GM12878 (cell line): ENCODE results near the gene TMC4. TPM values are rescaled to one million over a fixed set of nuclear protein-coding genes. Genes with fewer than 3 reads are reported as not detected.

Source experiments
- ATAC-seq: fragments of 200-7000 bp; cut with Tn5 transposase; 3 replicates; pipeline ENCODE4 v1.9.1; 2020; ENCODE audit warnings: mild to moderate bottlenecking, moderate library complexity
- BruUV-seq: library from RNA; stranded (reverse); fragments of 400-500 nt; replicated peaks from 2 replicates; lab custom pipeline; 2021; lab: Mats Ljungman, UMichigan
- CTCF ChIA-PET: fragments of 300-600 bp; sonication (Branson Sonifier 250); formaldehyde crosslinking; extraction: SDS; loops from one replicate; lab custom pipeline; 2021; ENCODE audit warnings: inconsistent platforms; lab: Yijun Ruan, JAX
- POLR2A ChIA-PET: fragments of 350-600 bp; formaldehyde crosslinking; extraction: SDS; loops from one replicate; lab custom pipeline; 2021; ENCODE audit warnings: inconsistent platforms; lab: Charles Lee
- RAD21 ChIA-PET: fragments of 300-600 bp; sonication (Branson Sonifier 250); formaldehyde crosslinking; loops from one replicate; lab custom pipeline; 2023; ENCODE audit warnings: antibody characterized with exemption; ENCODE audit not compliant: unreplicated experiment; lab: Charles Lee
- SMC1A ChIA-PET: fragments of 300-600 bp; sonication (Branson Sonifier 250); formaldehyde crosslinking; loops from one replicate; lab custom pipeline; 2023; ENCODE audit not compliant: unreplicated experiment, uncharacterized antibody; lab: Charles Lee
- DNase-seq: peaks from one replicate; pipeline ENCODE4 v3.0.0-alpha.2; 2011; ENCODE audit warnings: low read depth, low spot score
- FAIRE-seq: peaks from 3 replicates; lab custom pipeline; 2011; peaks lifted over from hg19 to GRCh38; lab: Jason Lieb, UNC
- H2AFZ ChIP-seq: 2 replicates; pipeline ENCODE4 v1.6.0; 2011; ENCODE audit warnings: low read depth, low read length, control low read depth; ENCODE audit not compliant: control insufficient read depth
- H3K27ac ChIP-seq: 2 replicates; pipeline ENCODE4 v1.5.1; 2011; ENCODE audit warnings: control low read depth; ENCODE audit not compliant: control insufficient read depth, insufficient read depth
- H3K27me3 ChIP-seq, 2 experiments: replicated peaks in 1 of 2; 2 replicates each; pipeline versions ENCODE4 v1.6.0 to v1.6.1; 2011; ENCODE audit warnings: low read length in 1 of 2; ENCODE audit not compliant: control insufficient read depth in 2 of 2, insufficient read depth in 2 of 2
- H3K36me3 ChIP-seq, 2 experiments: 2 replicates each; pipeline ENCODE4 v1.5.1; 2011; ENCODE audit warnings: low read length in 1 of 2; ENCODE audit not compliant: control insufficient read depth in 2 of 2, insufficient read depth in 2 of 2
- H3K4me1 ChIP-seq: 2 replicates; pipeline ENCODE4 v1.6.1; 2011; ENCODE audit warnings: mild to moderate bottlenecking, low read length, moderate library complexity, mixed read lengths; ENCODE audit not compliant: control insufficient read depth, insufficient read depth
- H3K4me2 ChIP-seq: 2 replicates; pipeline ENCODE4 v1.6.0; 2011; ENCODE audit warnings: control low read depth; ENCODE audit not compliant: control insufficient read depth, insufficient read depth
- H3K4me3 ChIP-seq: fragments of 200-600 bp; sonication (generic); 2 replicates; pipeline ENCODE4 v1.5.1; 2016
- H3K79me2 ChIP-seq: 2 replicates; pipeline ENCODE4 v1.6.0; 2011; ENCODE audit warnings: low read length; ENCODE audit not compliant: control insufficient read depth, insufficient read depth
- H3K9ac ChIP-seq: 2 replicates; pipeline ENCODE4 v1.8.0; 2011; ENCODE audit warnings: low read length, control low read depth, mixed read lengths; ENCODE audit not compliant: control insufficient read depth, insufficient read depth
- H3K9me3 ChIP-seq: replicated peaks from 3 replicates; pipeline ENCODE4 v1.5.1; 2011; ENCODE audit warnings: mild to moderate bottlenecking, low read length; ENCODE audit not compliant: control insufficient read depth, insufficient read depth
- H4K20me1 ChIP-seq: 2 replicates; pipeline ENCODE4 v1.6.0; 2011; ENCODE audit not compliant: control insufficient read depth, insufficient read depth
- BCL11A ChIP-seq: IDR thresholded peaks from 2 replicates; pipeline ENCODE4 v1.6.1; 2011; ENCODE audit warnings: low read depth, low read length
- CHD1 ChIP-seq: IDR thresholded peaks from 2 replicates; pipeline ENCODE4 v1.6.1; 2012; ENCODE audit warnings: low read depth, low read length, improper control_type of control experiment
- EED ChIP-seq: sonication (generic); IDR thresholded peaks from 2 replicates; pipeline ENCODE4 v1.6.1; 2016; ENCODE audit warnings: antibody characterized with exemption, low read depth
- EGR1 ChIP-seq, 2 experiments: IDR thresholded peaks; 1 replicate in 1 of 2; 2 replicates in 1 of 2; pipeline ENCODE4 v1.6.1; 2011 to 2012; ENCODE audit warnings: low read depth in 2 of 2, low read length in 2 of 2, borderline replicate concordance in 1 of 2, mild to moderate bottlenecking in 1 of 2, moderate library complexity in 1 of 2
- GABPA ChIP-seq: IDR thresholded peaks from 2 replicates; pipeline ENCODE4 v1.6.1; 2014; ENCODE audit warnings: antibody characterized with exemption, low read depth, mild to moderate bottlenecking, inconsistent platforms
- POLR2A ChIP-seq: IDR thresholded peaks from 2 replicates; pipeline ENCODE4 v1.6.1; 2011; ENCODE audit warnings: low read depth, mild to moderate bottlenecking, low read length
- POLR2AphosphoS5 ChIP-seq: IDR thresholded peaks from 2 replicates; pipeline ENCODE4 v1.6.1; 2011; ENCODE audit warnings: mild to moderate bottlenecking, low read length, inconsistent platforms
- RAD51 ChIP-seq: fragments of 450-650 bp; IDR thresholded peaks from 2 replicates; pipeline ENCODE4 v1.6.1; 2016; ENCODE audit warnings: moderate library complexity, mild to moderate bottlenecking, inconsistent platforms
- RUNX3 ChIP-seq: IDR thresholded peaks from 2 replicates; pipeline ENCODE4 v1.6.1; 2012; ENCODE audit warnings: low read length, inconsistent platforms
- SPI1 ChIP-seq: IDR thresholded peaks from 2 replicates; pipeline ENCODE4 v1.6.1; 2011; ENCODE audit warnings: low read depth, mild to moderate bottlenecking, low read length, moderate library complexity, borderline replicate concordance; ENCODE audit not compliant: insufficient read depth
- SRF ChIP-seq, 2 experiments: IDR thresholded peaks; 2 replicates each; pipeline ENCODE4 v1.6.1; 2011; ENCODE audit warnings: low read depth in 2 of 2, low read length in 2 of 2, mild to moderate bottlenecking in 1 of 2, moderate library complexity in 1 of 2
- TAF1 ChIP-seq: IDR thresholded peaks from 2 replicates; pipeline ENCODE4 v1.6.1; 2011; ENCODE audit warnings: mild to moderate bottlenecking, low read depth, low read length, borderline replicate concordance
- TCF7 ChIP-seq: IDR thresholded peaks from 2 replicates; pipeline ENCODE4 v1.6.1; 2014; ENCODE audit warnings: antibody characterized with exemption, borderline replicate concordance
- WGBS: methylation state at CpG from one replicate; pipeline ENCODE4 v1.1.6; 2016; ENCODE audit warnings: low lambda C conversion rate; ENCODE audit not compliant: insufficient replicate concordance, insufficient coverage; ENCODE audit errors: missing lambda C conversion rate; 5-methylcytosine and 5-hydroxymethylcytosine counted together
- in situ Hi-C: fragments of 300-500 bp; cut with MboI; formaldehyde crosslinking; loops from 9 replicates; pipeline ENCODE4 v1.14.3; 2018; ENCODE audit warnings: mixed read lengths
- intact Hi-C: fragments of 100-400 bp; cut with micrococcal nuclease; formaldehyde crosslinking; loops from one replicate; pipeline ENCODE4 v1.14.2; 2022; ENCODE audit not compliant: unreplicated experiment
- polyA plus RNA-seq, 11 experiments: library from polyadenylated mRNA; depleted of rRNA in 4 of 11; unstranded in 6 of 11; stranded (reverse) in 5 of 11; fragments of >200 nt; fragmentation: Nextera tagmentation in 4 of 11; fragmentation: Illumina TruSeq in 1 of 11; extraction: Ambion mirVana in 4 of 11; extraction: Trizol in 1 of 11; gene quantifications; 1 replicate in 1 of 11; 2 replicates in 10 of 11; pipeline versions ENCODE4 v1.2.1 to v1.2.3, GENCODE V29; 2011 to 2016; ENCODE audit warnings: inconsistent platforms in 2 of 11, missing spikeins in 2 of 11, low read depth in 1 of 11
- total RNA-seq, 4 experiments: library from RNA; depleted of rRNA in 3 of 4; stranded (reverse); fragments of >200 nt in 3 of 4; fragmentation: Illumina TruSeq in 1 of 4; extraction: Trizol in 1 of 4; gene quantifications; 2 replicates each; pipeline versions ENCODE4 v1.2.1 to v1.2.3, GENCODE V29; 2013 to 2021
- TF ChIP-seq, protein P1 (sequence below): IDR thresholded peaks from 2 replicates; pipeline ENCODE4 v1.6.1; 2011; ENCODE audit warnings: borderline replicate concordance, low read depth, mild to moderate bottlenecking, moderate library complexity, mixed read lengths, low read length; ENCODE audit not compliant: insufficient read depth; ENCODE audit errors: extremely low read length

Gene TMC4
- total and polyA plus RNA-seq, 10 of the 15 experiments (the other 5 are each of a cell fraction or from before 2014, with no cell fraction given), result 0.33 to 0.83 (median 0.74) TPM; not detected in 7

DNA sequence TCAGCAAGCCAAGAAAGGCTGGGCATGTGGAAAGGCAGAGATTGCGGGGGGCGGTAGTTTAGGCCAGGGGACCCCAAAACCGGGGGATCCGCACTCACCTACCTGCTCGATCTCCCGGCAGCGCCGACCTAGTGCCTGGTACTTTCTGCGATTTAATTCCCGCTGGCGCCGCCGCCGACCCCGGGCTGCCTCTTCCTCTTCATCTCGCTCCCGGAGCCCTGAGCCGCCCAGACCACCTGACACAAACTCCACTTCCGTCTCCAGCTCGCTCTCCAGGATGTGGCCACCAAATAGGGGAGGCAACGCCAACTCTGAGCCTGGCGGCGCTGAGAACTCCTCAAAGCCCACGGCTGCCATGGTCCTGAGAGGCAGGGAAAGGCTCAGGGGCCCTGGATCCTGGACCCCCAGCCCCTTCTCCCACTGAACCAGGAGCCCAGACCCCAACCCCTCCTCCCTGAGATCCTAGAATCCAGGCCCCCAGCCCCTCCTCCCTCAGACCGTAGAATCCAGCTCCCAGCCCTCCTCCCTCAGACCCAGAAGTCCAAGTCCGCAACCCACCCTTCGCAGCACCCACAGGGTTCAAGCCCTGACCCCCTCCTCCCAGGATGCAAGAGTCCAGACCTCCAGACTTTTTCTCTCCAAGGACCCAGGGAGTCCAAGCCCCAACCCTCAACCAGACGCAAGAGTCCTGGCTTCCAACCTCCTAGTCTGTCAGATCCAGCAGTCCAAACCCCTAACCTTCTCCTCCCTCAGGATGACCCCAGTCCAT lies 58.4 kb downstream of the TMC4 start:
- H3K27ac ChIP-seq, result peak overlapping the region; percentile 79
- peaks cover 29% of the 10 kb centered on the region for H3K79me2 ChIP-seq
- intact Hi-C loops, result no loop called here
- H2AFZ ChIP-seq, result peak overlapping the region; percentile 95
- FAIRE-seq (peak; percentile 91), DNase-seq (no peak), ATAC-seq (peak; percentile 81)
- peaks cover 10% of the 10 kb centered on the region for H3K4me1 ChIP-seq
- peak overlapping the region; percentile 93 for H3K9ac ChIP-seq
- H3K4me2 ChIP-seq, result peak overlapping the region; percentile 82
- SMC1A ChIA-PET, result interaction anchor here (0.9 to 1.4 kb wide), 2 partner anchors 12 to 23 kb away, joined by 3 to 6 read pairs; partner anchors contain the start of genes CNOT3 and NDUFA3
- H3K9me3 ChIP-seq, result no peaks in the 10 kb centered on the region
- WGBS, result 2% methylated on average over 28 of the region's 28 CpGs
- H3K36me3 ChIP-seq, result peaks cover 7 to 17% of the 10 kb centered on the region in 2 experiments; a peak in 3 of 4 replicates
- no peaks in the 10 kb centered on the region for H4K20me1 ChIP-seq
- in situ Hi-C loops, result no loop called here
- CTCF ChIA-PET, result interaction anchor here (1.7 kb wide), 1 partner anchor 277 kb away, joined by 4 read pairs; no protein-coding TSS in a partner anchor
- peak overlapping the region; percentile 95 for H3K4me3 ChIP-seq
- POLR2A ChIA-PET, result interaction anchor here (0.6 to 2.6 kb wide), 5 partner anchors 11 to 83 kb away, joined by 3 to 25 read pairs (median 4); partner anchors contain the start of genes CNOT3, LENG1 and MBOAT7
- no peaks in the 10 kb centered on the region for H3K27me3 ChIP-seq
- no TSS peak for BruUV-seq
- RAD21 ChIA-PET, result interaction anchor here (1.2 to 2.9 kb wide), 2 partner anchors 13 to 23 kb away, joined by 3 to 19 read pairs; partner anchors contain the start of gene CNOT3
- TF ChIP-seq TAF1 (peak; percentile 50; the same call in 1 of the 2 replicates), RAD51 (peak; percentile 71), BCL11A (no peak), RUNX3 (peak; percentile 50; the same call in 1 of the 2 replicates), EED (0 out of 2 replicates have a peak, but pooled peaks have one; percentile 30), GABPA (peak; percentile 61; the same call in 1 of the 2 replicates), SRF (IDR thresholded peaks at IDR 0.05; ENCODE audit: low read depth in 2 of 2, low read length in 2 of 2) (peak; percentile 88 to 92), POLR2A (peak; percentile 73), TCF7 (no peak), CHD1 (no peak), SPI1 (peak; percentile 39; the same call in 1 of the 2 replicates), POLR2AphosphoS5 (peak; percentile 46; the same call in 1 of the 2 replicates), EGR1 (IDR thresholded peaks at IDR 0.05; ENCODE audit: borderline replicate concordance in 1 of 2, low read depth in 2 of 2, low read length in 2 of 2) (no peak)
- TF ChIP-seq, protein P1, sequence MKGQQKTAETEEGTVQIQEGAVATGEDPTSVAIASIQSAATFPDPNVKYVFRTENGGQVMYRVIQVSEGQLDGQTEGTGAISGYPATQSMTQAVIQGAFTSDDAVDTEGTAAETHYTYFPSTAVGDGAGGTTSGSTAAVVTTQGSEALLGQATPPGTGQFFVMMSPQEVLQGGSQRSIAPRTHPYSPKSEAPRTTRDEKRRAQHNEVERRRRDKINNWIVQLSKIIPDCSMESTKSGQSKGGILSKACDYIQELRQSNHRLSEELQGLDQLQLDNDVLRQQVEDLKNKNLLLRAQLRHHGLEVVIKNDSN, result peak; percentile 22

Other genes starting within 250 kb of the TMC4 start
Only the 7 nearest of the 21 such genes appear.
- 68.8 and 77.7 TPM in 2 replicates for gene PRPF31, start 57.4 kb downstream of the TMC4 start, total RNA-seq (2014; rRNA removed)
- gene PRPF31, start 57.4 kb downstream of the TMC4 start, total RNA-seq (2014; rRNA removed; fragmentation: Illumina TruSeq; extraction: Trizol), result 51.9 and 58.4 TPM in 2 replicates
- gene PRPF31, start 57.4 kb downstream of the TMC4 start, total RNA-seq (2021), result 82.9 and 88.0 TPM in 2 replicates
- gene PRPF31, start 57.4 kb downstream of the TMC4 start, polyA plus RNA-seq (2011; rRNA removed), result 33.1 and 43.4 TPM in 2 replicates
- 55.5 and 66.4 TPM in 2 replicates for gene PRPF31, start 57.4 kb downstream of the TMC4 start, polyA plus RNA-seq (2014; fragmentation: Illumina TruSeq; extraction: Trizol)
- gene PRPF31, start 57.4 kb downstream of the TMC4 start, polyA plus RNA-seq (2014; fragmentation: Nextera tagmentation; extraction: Ambion mirVana), result 1 to 10 TPM; 2.7 to 9.8 TPM
- gene PRPF31, start 57.4 kb downstream of the TMC4 start, polyA plus RNA-seq (2014; rRNA removed), result 73.1 and 90.9 TPM in 2 replicates
- gene PRPF31, start 57.4 kb downstream of the TMC4 start, polyA plus RNA-seq (2016; fragmentation: Nextera tagmentation; extraction: Ambion mirVana), result 100 to 1,000 TPM; 153 to 170 TPM
- gene CNOT3, start 35.4 kb downstream of the TMC4 start, total RNA-seq (2014; rRNA removed), result 6.7 and 9.1 TPM in 2 replicates
- 7.1 and 7.6 TPM in 2 replicates for gene CNOT3, start 35.4 kb downstream of the TMC4 start, total RNA-seq (2014; rRNA removed; fragmentation: Illumina TruSeq; extraction: Trizol)
- gene CNOT3, start 35.4 kb downstream of the TMC4 start, total RNA-seq (2021), result 44.9 and 55.6 TPM in 2 replicates
- gene CNOT3, start 35.4 kb downstream of the TMC4 start, polyA plus RNA-seq (2011; rRNA removed), result 5.8 and 5.9 TPM in 2 replicates
- gene CNOT3, start 35.4 kb downstream of the TMC4 start, polyA plus RNA-seq (2014; fragmentation: Illumina TruSeq; extraction: Trizol), result 33.3 and 45.1 TPM in 2 replicates
- gene CNOT3, start 35.4 kb downstream of the TMC4 start, polyA plus RNA-seq (2014; fragmentation: Nextera tagmentation; extraction: Ambion mirVana), result under 1 TPM; 0.14 to 0.62 TPM
- 18.8 and 21.0 TPM in 2 replicates for gene CNOT3, start 35.4 kb downstream of the TMC4 start, polyA plus RNA-seq (2014; rRNA removed)
- 10 to 100 TPM; 29.7 to 32.8 TPM for gene CNOT3, start 35.4 kb downstream of the TMC4 start, polyA plus RNA-seq (2016; fragmentation: Nextera tagmentation; extraction: Ambion mirVana)
- 6.5 and 7.7 TPM in 2 replicates for gene LENG1, start 13.4 kb downstream of the TMC4 start, total RNA-seq (2014; rRNA removed)
- gene LENG1, start 13.4 kb downstream of the TMC4 start, total RNA-seq (2014; rRNA removed; fragmentation: Illumina TruSeq; extraction: Trizol), result 6.0 and 6.4 TPM in 2 replicates
- 5.1 and 5.5 TPM in 2 replicates for gene LENG1, start 13.4 kb downstream of the TMC4 start, total RNA-seq (2021)
- gene LENG1, start 13.4 kb downstream of the TMC4 start, polyA plus RNA-seq (2011; rRNA removed), result 2.4 and 3.0 TPM in 2 replicates
- 1.1 and 5.3 TPM in 2 replicates for gene LENG1, start 13.4 kb downstream of the TMC4 start, polyA plus RNA-seq (2014; fragmentation: Illumina TruSeq; extraction: Trizol)
- 1 to 10 TPM in 1 of 2 experiments, under 1 TPM in 1; 0.21 to 1.1 TPM for gene LENG1, start 13.4 kb downstream of the TMC4 start, polyA plus RNA-seq (2014; fragmentation: Nextera tagmentation; extraction: Ambion mirVana)
- gene LENG1, start 13.4 kb downstream of the TMC4 start, polyA plus RNA-seq (2014; rRNA removed), result 7.0 and 7.8 TPM in 2 replicates
- gene LENG1, start 13.4 kb downstream of the TMC4 start, polyA plus RNA-seq (2016; fragmentation: Nextera tagmentation; extraction: Ambion mirVana), result 10 to 100 TPM; 10.7 to 10.8 TPM
- 23.8 and 28.1 TPM in 2 replicates for gene MBOAT7, start 16.4 kb upstream of the TMC4 start, total RNA-seq (2014; rRNA removed)
- gene MBOAT7, start 16.4 kb upstream of the TMC4 start, total RNA-seq (2014; rRNA removed; fragmentation: Illumina TruSeq; extraction: Trizol), result 8.0 and 8.6 TPM in 2 replicates
- 38.8 and 43.0 TPM in 2 replicates for gene MBOAT7, start 16.4 kb upstream of the TMC4 start, total RNA-seq (2021)
- 3.6 and 8.5 TPM in 2 replicates for gene MBOAT7, start 16.4 kb upstream of the TMC4 start, polyA plus RNA-seq (2011; rRNA removed)
- 8.2 and 15.7 TPM in 2 replicates for gene MBOAT7, start 16.4 kb upstream of the TMC4 start, polyA plus RNA-seq (2014; fragmentation: Illumina TruSeq; extraction: Trizol)
- gene MBOAT7, start 16.4 kb upstream of the TMC4 start, polyA plus RNA-seq (2014; fragmentation: Nextera tagmentation; extraction: Ambion mirVana), result 1 to 10 TPM in 1 of 2 experiments, under 1 TPM in 1; 0.69 to 1.4 TPM
- 27.8 and 34.4 TPM in 2 replicates for gene MBOAT7, start 16.4 kb upstream of the TMC4 start, polyA plus RNA-seq (2014; rRNA removed)
- 10 to 100 TPM; 37.1 to 44.5 TPM for gene MBOAT7, start 16.4 kb upstream of the TMC4 start, polyA plus RNA-seq (2016; fragmentation: Nextera tagmentation; extraction: Ambion mirVana)
- 20.8 and 21.2 TPM in 2 replicates for gene TSEN34, start 18.1 kb upstream of the TMC4 start, total RNA-seq (2014; rRNA removed)
- 8.2 and 8.9 TPM in 2 replicates for gene TSEN34, start 18.1 kb upstream of the TMC4 start, total RNA-seq (2014; rRNA removed; fragmentation: Illumina TruSeq; extraction: Trizol)
- 18.9 and 22.0 TPM in 2 replicates for gene TSEN34, start 18.1 kb upstream of the TMC4 start, total RNA-seq (2021)
- 11.5 and 14.7 TPM in 2 replicates for gene TSEN34, start 18.1 kb upstream of the TMC4 start, polyA plus RNA-seq (2011; rRNA removed)
- 1.9 and 5.3 TPM in 2 replicates for gene TSEN34, start 18.1 kb upstream of the TMC4 start, polyA plus RNA-seq (2014; fragmentation: Illumina TruSeq; extraction: Trizol)
- gene TSEN34, start 18.1 kb upstream of the TMC4 start, polyA plus RNA-seq (2014; fragmentation: Nextera tagmentation; extraction: Ambion mirVana), result 1 to 10 TPM; 1.0 to 4.2 TPM
- gene TSEN34, start 18.1 kb upstream of the TMC4 start, polyA plus RNA-seq (2014; rRNA removed), result 26.5 and 26.9 TPM in 2 replicates
- 10 to 100 TPM; 29.8 to 35.9 TPM for gene TSEN34, start 18.1 kb upstream of the TMC4 start, polyA plus RNA-seq (2016; fragmentation: Nextera tagmentation; extraction: Ambion mirVana)
- gene RPS9, start 27.7 kb upstream of the TMC4 start, total RNA-seq (2014; rRNA removed), result 5,407 and 5,598 TPM in 2 replicates
- 2,351 TPM in 2 replicates for gene RPS9, start 27.7 kb upstream of the TMC4 start, total RNA-seq (2014; rRNA removed; fragmentation: Illumina TruSeq; extraction: Trizol)
- gene RPS9, start 27.7 kb upstream of the TMC4 start, total RNA-seq (2021), result 2,143 and 2,183 TPM in 2 replicates
- gene RPS9, start 27.7 kb upstream of the TMC4 start, polyA plus RNA-seq (2011; rRNA removed), result 1,412 and 2,202 TPM in 2 replicates
- 1,194 and 2,970 TPM in 2 replicates for gene RPS9, start 27.7 kb upstream of the TMC4 start, polyA plus RNA-seq (2014; fragmentation: Illumina TruSeq; extraction: Trizol)
- 100 to 1,000 TPM; 629 to 815 TPM for gene RPS9, start 27.7 kb upstream of the TMC4 start, polyA plus RNA-seq (2014; fragmentation: Nextera tagmentation; extraction: Ambion mirVana)
- gene RPS9, start 27.7 kb upstream of the TMC4 start, polyA plus RNA-seq (2014; rRNA removed), result 6,524 and 7,847 TPM in 2 replicates
- gene RPS9, start 27.7 kb upstream of the TMC4 start, polyA plus RNA-seq (2016; fragmentation: Nextera tagmentation; extraction: Ambion mirVana), result 100 to 1,000 TPM; 890 to 896 TPM
- 0.06 TPM in 1 of 2 replicates, not detected in the other for gene LILRB3, start 49.8 kb upstream of the TMC4 start, total RNA-seq (2014; rRNA removed)
- not detected in 2 replicates for gene LILRB3, start 49.8 kb upstream of the TMC4 start, total RNA-seq (2014; rRNA removed; fragmentation: Illumina TruSeq; extraction: Trizol)
- 0.18 and 0.29 TPM in 2 replicates for gene LILRB3, start 49.8 kb upstream of the TMC4 start, total RNA-seq (2021)
- 0.62 and 1.1 TPM in 2 replicates for gene LILRB3, start 49.8 kb upstream of the TMC4 start, polyA plus RNA-seq (2011; rRNA removed)
- 0.16 and 2.5 TPM in 2 replicates for gene LILRB3, start 49.8 kb upstream of the TMC4 start, polyA plus RNA-seq (2014; fragmentation: Illumina TruSeq; extraction: Trizol)
- gene LILRB3, start 49.8 kb upstream of the TMC4 start, polyA plus RNA-seq (2014; fragmentation: Nextera tagmentation; extraction: Ambion mirVana), result under 1 TPM; 0.04 to 0.31 TPM
- gene LILRB3, start 49.8 kb upstream of the TMC4 start, polyA plus RNA-seq (2014; rRNA removed), result 0.11 and 0.12 TPM in 2 replicates
- gene LILRB3, start 49.8 kb upstream of the TMC4 start, polyA plus RNA-seq (2016; fragmentation: Nextera tagmentation; extraction: Ambion mirVana), result under 1 TPM; 0.20 to 0.32 TPM